Endodermal cell (in vitro differentiated cells): ENCODE results near the gene SLC6A16. TPM values are rescaled to one million over a fixed set of nuclear protein-coding genes. Genes with fewer than 3 reads are reported as not detected.
"Not testable (repeated sequence)": the region's sequence is repeated elsewhere in the genome, so short reads cannot be mapped to it uniquely, and the experiment has no call there.

Source experiments
- DNase-seq: peaks from one replicate; pipeline ENCODE4 v3.0.0-alpha.2; 2017
- H3K27ac ChIP-seq: 2 replicates; pipeline ENCODE4 v1.5.1; 2013; ENCODE audit warnings: mild to moderate bottlenecking, low read depth, low read length, moderate library complexity
- H3K27me3 ChIP-seq: 2 replicates; pipeline ENCODE4 v1.6.1; 2013; ENCODE audit warnings: mild to moderate bottlenecking, low read length, moderate library complexity; ENCODE audit not compliant: insufficient read depth, control insufficient read depth, poor library complexity, severe bottlenecking
- H3K36me3 ChIP-seq: 2 replicates; pipeline ENCODE4 v1.7.0; 2013; ENCODE audit warnings: mild to moderate bottlenecking, low read length, moderate library complexity; ENCODE audit not compliant: control insufficient read depth, insufficient read depth
- H3K4me1 ChIP-seq: one replicate; pipeline ENCODE4 v1.7.0; 2013; ENCODE audit warnings: low read length; ENCODE audit not compliant: control insufficient read depth, insufficient read depth
- H3K4me3 ChIP-seq: 2 replicates; pipeline ENCODE4 v1.5.1; 2013; ENCODE audit warnings: mild to moderate bottlenecking, low read length, moderate library complexity
- H3K9ac ChIP-seq: 2 replicates; pipeline ENCODE4 v1.6.1; 2013; ENCODE audit warnings: mild to moderate bottlenecking, low read length, moderate library complexity; ENCODE audit not compliant: poor library complexity, severe bottlenecking; ENCODE audit errors: extremely low read depth
- H3K9me3 ChIP-seq: 2 replicates; pipeline ENCODE4 v1.6.1; 2013; ENCODE audit warnings: mild to moderate bottlenecking, low read length, moderate library complexity; ENCODE audit not compliant: control insufficient read depth
- H3K27ac Mint-ChIP-seq: 2 replicates; pipeline ENCODE4 v1.8.0; 2020; ENCODE audit warnings: mixed read lengths
- H3K27me3 Mint-ChIP-seq: 2 replicates; pipeline ENCODE4 v1.8.0; 2021; ENCODE audit warnings: mild to moderate bottlenecking, mixed read lengths; ENCODE audit not compliant: insufficient read depth
- H3K36me3 Mint-ChIP-seq: 2 replicates; pipeline ENCODE4 v1.8.0; 2020; ENCODE audit warnings: low read depth, mixed read lengths
- H3K4me1 Mint-ChIP-seq: 2 replicates; pipeline ENCODE4 v1.8.0; 2020; ENCODE audit warnings: mixed read lengths
- H3K4me3 Mint-ChIP-seq: 2 replicates; pipeline ENCODE4 v1.8.0; 2020; ENCODE audit warnings: mild to moderate bottlenecking, moderate library complexity, mixed read lengths
- H3K9me3 Mint-ChIP-seq: 2 replicates; pipeline ENCODE4 v1.8.0; 2020; ENCODE audit warnings: mild to moderate bottlenecking, mixed read lengths
- WGBS, 2 experiments: methylation state at CpG; one replicate each; pipeline versions ENCODE4 v1.1.5 to v1.1.7; 2013; ENCODE audit warnings: missing lambda C conversion rate in 2 of 2, mixed read lengths in 1 of 2; ENCODE audit not compliant: insufficient coverage in 1 of 2, insufficient read length in 1 of 2; 5-methylcytosine and 5-hydroxymethylcytosine counted together
- total RNA-seq, 2 donors: library from RNA; stranded (reverse); fragmentation: NEBNext Ultra II Directional in 1 of 2; extraction: Animal tissue kit (Norgen Biotek cat#: 25700) in 1 of 2; gene quantifications; 2 replicates in 1 of 2; 3 replicates in 1 of 2; pipeline ENCODE4 v1.2.1, GENCODE V29; 2021
- TF ChIP-seq, protein P1 (sequence below): fragments of 200-600 bp; sonication (generic); conservative IDR thresholded peaks from 2 replicates; pipeline ENCODE4 v1.5.0; 2021; ENCODE audit warnings: antibody characterized with exemption, mild to moderate bottlenecking

The SLC6A16 gene
- total RNA-seq, 2 donors from 2014 or later = 3.3 to 3.4 TPM

DNA sequence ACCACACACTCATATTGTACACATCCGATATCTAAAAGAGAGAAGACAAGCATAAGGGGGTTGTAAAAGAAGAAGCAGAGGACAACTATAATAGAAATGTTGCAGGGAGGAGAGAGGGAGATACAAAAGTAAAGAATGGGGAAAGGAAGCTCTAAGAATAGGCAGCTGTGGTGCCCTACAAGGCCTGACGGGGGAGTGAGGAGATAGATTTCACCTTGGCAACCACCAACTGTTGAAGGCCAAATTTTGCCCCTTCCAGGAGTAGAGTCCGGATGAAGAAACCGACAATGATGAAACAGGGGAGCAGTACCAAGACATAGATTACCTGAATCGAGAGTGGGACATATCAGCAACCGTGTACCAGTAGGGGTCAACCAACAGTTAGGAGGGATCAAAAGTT, 15.9 kb downstream of the SLC6A16 start:
- Mint-ChIP-seq H3K36me3 (peaks cover 27% of the 10 kb centered on the region), H3K27me3 (peaks cover 2% of the 10 kb centered on the region), H3K9me3 (no peaks in the 10 kb centered on the region), H3K4me1 (no peaks in the 10 kb centered on the region), H3K4me3 (no peak overlapping the region), H3K27ac (no peak overlapping the region)
- no peak overlapping the region for H3K27ac ChIP-seq
- WGBS, 2 experiments = 97% methylated on average over 5 to 6 of the region's 6 CpGs
- H3K9ac ChIP-seq = no peak overlapping the region
- H3K4me3 ChIP-seq = no peak overlapping the region
- H3K9me3 ChIP-seq = peaks cover under 1% of the 10 kb centered on the region
- peaks cover 8% of the 10 kb centered on the region for H3K36me3 ChIP-seq
- DNase-seq = no peak
- no peaks in the 10 kb centered on the region for H3K27me3 ChIP-seq
- TF ChIP-seq, protein P1, sequence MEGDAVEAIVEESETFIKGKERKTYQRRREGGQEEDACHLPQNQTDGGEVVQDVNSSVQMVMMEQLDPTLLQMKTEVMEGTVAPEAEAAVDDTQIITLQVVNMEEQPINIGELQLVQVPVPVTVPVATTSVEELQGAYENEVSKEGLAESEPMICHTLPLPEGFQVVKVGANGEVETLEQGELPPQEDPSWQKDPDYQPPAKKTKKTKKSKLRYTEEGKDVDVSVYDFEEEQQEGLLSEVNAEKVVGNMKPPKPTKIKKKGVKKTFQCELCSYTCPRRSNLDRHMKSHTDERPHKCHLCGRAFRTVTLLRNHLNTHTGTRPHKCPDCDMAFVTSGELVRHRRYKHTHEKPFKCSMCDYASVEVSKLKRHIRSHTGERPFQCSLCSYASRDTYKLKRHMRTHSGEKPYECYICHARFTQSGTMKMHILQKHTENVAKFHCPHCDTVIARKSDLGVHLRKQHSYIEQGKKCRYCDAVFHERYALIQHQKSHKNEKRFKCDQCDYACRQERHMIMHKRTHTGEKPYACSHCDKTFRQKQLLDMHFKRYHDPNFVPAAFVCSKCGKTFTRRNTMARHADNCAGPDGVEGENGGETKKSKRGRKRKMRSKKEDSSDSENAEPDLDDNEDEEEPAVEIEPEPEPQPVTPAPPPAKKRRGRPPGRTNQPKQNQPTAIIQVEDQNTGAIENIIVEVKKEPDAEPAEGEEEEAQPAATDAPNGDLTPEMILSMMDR = peak; percentile 34
- no peaks in the 10 kb centered on the region for H3K4me1 ChIP-seq

DNA sequence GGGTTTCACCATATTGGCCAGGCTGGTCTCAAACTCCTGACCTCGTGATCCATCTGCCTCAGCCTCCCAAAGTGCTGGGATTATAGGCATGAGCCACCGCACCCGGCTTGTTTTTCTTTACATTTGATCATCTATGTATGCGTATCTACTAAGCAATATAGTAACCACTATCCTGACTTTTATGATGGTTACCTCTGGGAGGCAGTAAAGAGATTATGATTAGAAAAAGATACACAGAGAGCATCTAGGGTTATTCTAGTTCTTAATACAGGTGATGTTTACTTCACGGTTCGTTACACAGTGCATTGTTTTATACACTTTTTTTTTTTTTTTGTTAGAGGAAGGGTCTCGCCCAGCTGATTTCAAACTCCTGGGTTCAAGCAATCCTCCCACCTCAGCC, 18.3 kb downstream of the SLC6A16 start:
- H3K9ac ChIP-seq, H3K4me1 Mint-ChIP-seq, H3K27me3 Mint-ChIP-seq, DNase-seq, H3K4me3 ChIP-seq, H3K27ac ChIP-seq, H3K4me3 Mint-ChIP-seq, H3K27me3 ChIP-seq, H3K27ac Mint-ChIP-seq, H3K4me1 ChIP-seq, H3K36me3 ChIP-seq, H3K9me3 Mint-ChIP-seq: not testable (repeated sequence)
- H3K9me3 ChIP-seq = peaks cover 17% of the 10 kb centered on the region
- 82 to 95% methylated on average over 2 to 4 of the region's 7 CpGs for WGBS, 2 experiments
- peaks cover 23% of the 10 kb centered on the region for H3K36me3 Mint-ChIP-seq

DNA sequence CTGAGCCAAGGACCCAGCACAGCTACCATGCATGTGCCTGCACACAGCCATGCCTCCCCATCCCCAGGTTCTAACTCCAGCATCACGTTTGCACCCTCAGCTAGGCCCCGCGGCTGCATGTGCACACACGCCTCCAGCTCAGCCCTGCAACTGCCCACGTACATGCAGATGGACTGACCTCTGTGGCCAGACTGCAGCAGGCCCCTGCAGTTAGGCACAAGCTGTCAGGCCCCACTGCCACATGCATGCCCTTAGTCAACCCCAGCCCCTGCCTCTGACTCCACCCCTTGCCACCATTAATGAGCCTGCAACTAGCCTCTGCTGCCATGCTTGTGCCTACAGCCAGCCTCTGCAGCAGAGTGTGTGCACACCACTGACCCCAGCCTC, 23.1 kb downstream of the SLC6A16 start:
- Histone ChIP-seq H3K36me3 (no peaks in the 10 kb centered on the region), H3K27ac (no peak overlapping the region), H3K4me1 (no peaks in the 10 kb centered on the region), H3K4me3 (no peak overlapping the region), H3K27me3 (peaks cover 11% of the 10 kb centered on the region), H3K9ac (no peak overlapping the region), H3K9me3 (peaks cover 17% of the 10 kb centered on the region)
- Mint-ChIP-seq H3K9me3 (peaks cover 6% of the 10 kb centered on the region), H3K27me3 (peaks cover 23% of the 10 kb centered on the region), H3K27ac (no peak overlapping the region), H3K36me3 (peaks cover 2% of the 10 kb centered on the region), H3K4me3 (no peak overlapping the region), H3K4me1 (no peaks in the 10 kb centered on the region)
- WGBS, 2 experiments = 85 to 87% methylated on average over 5 of the region's 5 CpGs
- TF ChIP-seq, protein P1 = no peak
- DNase-seq = no peak

DNA sequence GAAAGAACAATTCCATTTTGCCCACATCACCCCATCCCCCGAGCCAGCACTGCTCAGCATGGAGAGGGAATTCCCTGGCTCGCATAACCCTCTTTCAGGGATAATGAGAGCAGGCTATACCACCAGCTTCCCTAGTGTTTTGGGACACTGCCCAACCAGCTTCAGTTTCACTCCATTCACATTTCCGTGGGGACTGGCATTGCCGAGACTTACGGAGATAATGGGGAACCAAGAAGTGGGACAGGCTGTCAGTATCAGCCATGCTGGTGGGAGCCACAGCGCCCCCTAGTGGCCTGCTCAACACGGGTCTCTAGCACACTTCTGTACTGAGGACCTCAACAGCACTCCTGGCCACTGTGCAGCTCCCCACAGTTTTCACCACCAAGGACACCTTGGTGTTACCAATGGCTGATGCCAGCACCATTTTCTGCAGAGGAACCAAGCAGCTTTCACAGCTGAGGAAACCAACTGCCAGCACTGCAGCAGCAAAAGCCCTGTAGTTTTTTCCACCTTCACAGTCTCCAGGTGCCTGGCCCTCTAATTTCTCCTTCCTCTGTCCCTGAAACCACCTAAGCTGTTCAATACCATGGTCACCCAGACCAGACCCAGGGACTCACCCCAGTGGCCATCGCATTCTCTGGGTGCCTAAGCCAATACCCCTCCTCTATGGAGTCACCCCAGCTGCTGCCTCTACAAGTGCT, 23.7 kb downstream of the SLC6A16 start:
- peaks cover 29% of the 10 kb centered on the region for H3K27me3 Mint-ChIP-seq
- 51 to 58% methylated on average over 5 to 8 of the region's 8 CpGs for WGBS, 2 experiments

DNA sequence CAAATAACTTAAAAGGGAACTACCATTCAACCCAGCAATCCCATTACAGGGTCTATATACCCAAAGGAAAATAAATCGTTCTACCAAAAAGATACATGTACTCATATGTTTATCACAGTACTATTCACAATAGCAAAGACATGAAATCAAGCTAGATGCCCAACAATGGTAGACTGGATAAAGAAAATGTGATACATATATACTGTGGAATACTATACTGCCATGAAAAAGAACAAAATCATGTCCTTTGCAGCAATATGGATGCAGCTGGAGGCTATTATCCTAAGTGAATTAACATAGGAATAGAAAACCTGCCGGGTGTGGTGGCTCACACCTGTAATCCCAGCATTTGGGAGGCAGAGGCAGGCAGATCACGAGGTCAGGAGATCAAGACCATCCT, 26.3 kb downstream of the SLC6A16 start:
- Histone ChIP-seq H3K9me3 (peaks cover 12% of the 10 kb centered on the region), H3K27me3 (peaks cover 11% of the 10 kb centered on the region)
- H3K4me1 Mint-ChIP-seq, H3K4me3 Mint-ChIP-seq, H3K27ac ChIP-seq, DNase-seq, H3K9ac ChIP-seq, H3K4me3 ChIP-seq, H3K36me3 ChIP-seq, H3K4me1 ChIP-seq, H3K27ac Mint-ChIP-seq, H3K36me3 Mint-ChIP-seq, H3K9me3 Mint-ChIP-seq: not testable (repeated sequence)
- WGBS, 2 experiments = 71 to 88% methylated on average over 1 to 3 of the region's 3 CpGs
- H3K27me3 Mint-ChIP-seq = peaks cover 46% of the 10 kb centered on the region

More for the DNA sequence above, 23.7 kb downstream of the SLC6A16 start:
- no peak overlapping the region for H3K27ac ChIP-seq
- H3K4me3 ChIP-seq = no peak overlapping the region
- peaks cover 17% of the 10 kb centered on the region for H3K9me3 ChIP-seq
- peaks cover 11% of the 10 kb centered on the region for H3K27me3 ChIP-seq
- no peaks in the 10 kb centered on the region for H3K4me1 ChIP-seq
- H3K9ac ChIP-seq = no peak overlapping the region
- no peak overlapping the region for H3K27ac Mint-ChIP-seq
- no peaks in the 10 kb centered on the region for H3K4me1 Mint-ChIP-seq
- peaks cover 2% of the 10 kb centered on the region for H3K36me3 Mint-ChIP-seq
- TF ChIP-seq, protein P1 = peak; percentile 97
- DNase-seq = peak; percentile 94
- H3K4me3 Mint-ChIP-seq = no peak overlapping the region
- no peaks in the 10 kb centered on the region for H3K36me3 ChIP-seq
- peaks cover 6% of the 10 kb centered on the region for H3K9me3 Mint-ChIP-seq
